ENCODE measurements around the gene EPB41L3. TPM values are rescaled to one million over a fixed set of nuclear protein-coding genes. Genes with fewer than 3 reads are reported as not detected.

Gene EPB41L3
- total RNA-seq, 1 experiment from 2014 or later: 0.34 TPM

GRCh38 chr18:5498452-5498851 is 45.3 kb downstream of the EPB41L3 start:
- intact Hi-C loops (cut with micrococcal nuclease): no loop called here
- ChIA-PET RAD21 (ENCODE audit: low non-redundant PET in 1 of 2, low total read pairs in 2 of 2, uncharacterized antibody in 2 of 2, unreplicated experiment in 2 of 2) (no interaction called here), CTCF (no interaction called here), POLR2A (no interaction called here)
- BruUV-seq (replicated peaks): no TSS peak
- ATAC-seq (no peak), DNase-seq (ENCODE audit: low read depth, low spot score) (no peak)
- no peaks in the 10 kb centered on the region for H3K4me1 ChIP-seq (ENCODE audit: control insufficient read depth in 1 of 2, insufficient read depth in 2 of 2, low read length in 2 of 2)
- H3K27ac ChIP-seq (ENCODE audit: low read depth, low read length): no peak overlapping the region
- H2AFZ ChIP-seq (ENCODE audit: low read depth, low read length, poor library complexity, severe bottlenecking): no peak overlapping the region
- no peak overlapping the region for H3K4me2 ChIP-seq (ENCODE audit: low read length)
- H3K27me3 ChIP-seq (ENCODE audit: insufficient read depth, low read length): no peaks in the 10 kb centered on the region
- H3K4me3 ChIP-seq (replicated peaks in 1 of 2; ENCODE audit: low read depth in 1 of 2, low read length in 2 of 2): no peak overlapping the region
- TF ChIP-seq ELF1 (IDR thresholded peaks at IDR 0.05; ENCODE audit: borderline replicate concordance, low read depth) (no peak), REST (IDR thresholded peaks at IDR 0.05; ENCODE audit: low read depth) (no peak), ATF3 (IDR thresholded peaks at IDR 0.05) (no peak), TCF7L2 (IDR thresholded peaks at IDR 0.05; ENCODE audit: borderline replicate concordance, extremely low read depth, insufficient read depth, insufficient read length) (no peak), EZH2 (IDR thresholded peaks at IDR 0.05) (no peak), EZH2phosphoT487 (IDR thresholded peaks at IDR 0.05; ENCODE audit: borderline replicate concordance) (no peak), YY1 (IDR thresholded peaks at IDR 0.05; ENCODE audit: extremely low read depth, insufficient replicate concordance, low read depth, low read length) (no peak), SIN3A (IDR thresholded peaks at IDR 0.05; ENCODE audit: low read depth) (no peak), ZNF274 (IDR thresholded peaks at IDR 0.05; ENCODE audit: low read depth, low read length) (no peak), CBX3 (IDR thresholded peaks at IDR 0.05; ENCODE audit: low read depth) (no peak), CTCF (IDR thresholded peaks at IDR 0.05 in 2 of 3, conservative IDR thresholded peaks at IDR 0.05 in 1 of 3; ENCODE audit: borderline replicate concordance in 1 of 3, insufficient read depth in 1 of 3, low read depth in 2 of 3, low read length in 2 of 3) (no peak), ZFX (IDR thresholded peaks at IDR 0.05) (no peak), SRF (IDR thresholded peaks at IDR 0.05; ENCODE audit: low read depth) (no peak), JUND (IDR thresholded peaks at IDR 0.05) (no peak), FOSL1 (IDR thresholded peaks at IDR 0.05; ENCODE audit: low read depth) (no peak), MAX (IDR thresholded peaks at IDR 0.05) (no peak), EGR1 (IDR thresholded peaks at IDR 0.05; ENCODE audit: low read depth) (no peak), RAD21 (IDR thresholded peaks at IDR 0.05; ENCODE audit: low read depth) (no peak), POLR2AphosphoS5 (IDR thresholded peaks at IDR 0.05; ENCODE audit: low read depth, low read length) (no peak), ZBTB33 (IDR thresholded peaks at IDR 0.05; ENCODE audit: extremely low read depth, insufficient replicate concordance, low read length) (no peak)
- no peaks in the 10 kb centered on the region for H3K79me2 ChIP-seq (ENCODE audit: insufficient read depth, low read length)
- H3K36me3 ChIP-seq (ENCODE audit: control insufficient read depth in 1 of 2, insufficient read depth in 2 of 2, low read length in 2 of 2): no peaks in the 10 kb centered on the region
- peaks cover 7 to 18% of the 10 kb centered on the region in 2 experiments; a peak in 2 of 4 replicates for H3K9me3 ChIP-seq (ENCODE audit: control insufficient read depth in 1 of 2, insufficient read depth in 1 of 2, low read depth in 1 of 2, low read length in 2 of 2)
- H4K20me1 ChIP-seq (ENCODE audit: insufficient read depth): no peaks in the 10 kb centered on the region
- no peak overlapping the region for H3K9ac ChIP-seq (ENCODE audit: low read length)
- H3K9me2 ChIP-seq (ENCODE audit: insufficient read depth): no peaks in the 10 kb centered on the region

Measured in HCT116 (cell line).